Activated CD4-positive, alpha-beta T cell treated with anti-CD3 and anti-CD28 coated beads, Interleukin-2, amount 50 U/mL, for 16 hours (primary cell): Measurements from ENCODE around the gene THTPA.

Source experiments
- DNase-seq: peaks from one replicate; pipeline ENCODE4 v3.0.0-alpha.2; 2020

Gene THTPA, protein sequence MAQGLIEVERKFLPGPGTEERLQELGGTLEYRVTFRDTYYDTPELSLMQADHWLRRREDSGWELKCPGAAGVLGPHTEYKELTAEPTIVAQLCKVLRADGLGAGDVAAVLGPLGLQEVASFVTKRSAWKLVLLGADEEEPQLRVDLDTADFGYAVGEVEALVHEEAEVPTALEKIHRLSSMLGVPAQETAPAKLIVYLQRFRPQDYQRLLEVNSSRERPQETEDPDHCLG

DNA sequence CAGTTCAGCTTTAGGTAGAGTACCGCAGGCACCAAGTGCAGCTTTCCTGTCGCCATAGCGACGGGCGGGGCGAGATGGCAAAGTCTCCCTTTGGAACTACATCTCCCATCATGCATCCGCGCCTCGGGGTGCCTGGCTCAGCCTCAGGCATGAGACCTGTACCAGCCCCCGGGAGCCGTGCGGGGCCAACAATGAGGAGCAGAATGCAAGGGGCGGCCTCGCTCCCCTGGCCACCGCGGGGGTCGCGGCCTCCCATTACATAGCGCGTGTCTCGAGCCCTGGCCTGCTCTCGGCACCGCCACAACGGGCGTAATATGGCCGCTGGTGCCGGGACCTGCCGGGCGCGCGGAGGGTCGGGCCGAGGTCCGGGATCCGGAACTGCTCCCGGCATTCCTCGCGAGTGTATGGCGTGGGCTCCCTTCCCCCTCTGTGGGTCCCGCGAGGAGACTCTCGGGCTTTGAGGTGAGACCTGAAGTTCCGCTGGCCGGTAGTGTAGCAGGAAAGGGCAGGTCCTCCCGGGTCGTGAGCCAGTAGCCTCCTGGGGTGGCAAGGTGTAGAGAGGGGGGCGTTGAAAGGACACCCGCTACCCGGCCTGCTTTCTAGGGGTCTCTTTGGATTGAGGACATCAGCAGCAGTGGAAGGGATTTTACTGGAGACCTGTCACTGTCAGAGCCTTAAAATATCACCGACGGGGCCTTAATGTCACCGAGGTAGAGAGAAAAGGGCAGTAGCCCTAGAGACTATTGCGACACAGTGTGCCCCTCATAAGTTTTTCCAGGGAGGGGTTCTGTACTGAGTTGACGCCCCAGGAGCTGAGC, at the start of gene THTPA:
Gene THTPA (plus strand): TSS at position 390 of the 818 bp plus-strand sequence. CDS start 487 bp downstream, outside the sequence.
- DNase-seq: peak; percentile 95

DNA sequence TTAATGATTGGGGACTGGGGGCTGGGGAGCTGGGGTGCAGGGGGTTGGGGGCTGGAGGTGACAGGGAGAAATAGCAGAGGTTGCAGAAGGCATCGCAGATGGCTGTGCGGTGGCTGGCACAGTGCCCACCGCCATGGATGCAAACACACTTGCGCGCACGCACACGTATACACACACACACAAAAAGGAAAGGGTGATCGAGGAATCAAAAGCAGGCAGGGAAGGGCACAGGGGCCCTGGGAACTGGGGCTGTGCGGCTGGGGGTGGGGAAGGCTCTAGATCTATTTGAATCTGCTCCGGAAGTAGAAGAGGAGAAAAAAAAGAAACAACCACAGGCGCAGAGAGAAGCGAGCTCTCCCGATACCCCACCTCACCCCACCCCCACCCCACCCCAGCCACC, 43.9 kb upstream of the THTPA start:
- no peak for DNase-seq

DNA sequence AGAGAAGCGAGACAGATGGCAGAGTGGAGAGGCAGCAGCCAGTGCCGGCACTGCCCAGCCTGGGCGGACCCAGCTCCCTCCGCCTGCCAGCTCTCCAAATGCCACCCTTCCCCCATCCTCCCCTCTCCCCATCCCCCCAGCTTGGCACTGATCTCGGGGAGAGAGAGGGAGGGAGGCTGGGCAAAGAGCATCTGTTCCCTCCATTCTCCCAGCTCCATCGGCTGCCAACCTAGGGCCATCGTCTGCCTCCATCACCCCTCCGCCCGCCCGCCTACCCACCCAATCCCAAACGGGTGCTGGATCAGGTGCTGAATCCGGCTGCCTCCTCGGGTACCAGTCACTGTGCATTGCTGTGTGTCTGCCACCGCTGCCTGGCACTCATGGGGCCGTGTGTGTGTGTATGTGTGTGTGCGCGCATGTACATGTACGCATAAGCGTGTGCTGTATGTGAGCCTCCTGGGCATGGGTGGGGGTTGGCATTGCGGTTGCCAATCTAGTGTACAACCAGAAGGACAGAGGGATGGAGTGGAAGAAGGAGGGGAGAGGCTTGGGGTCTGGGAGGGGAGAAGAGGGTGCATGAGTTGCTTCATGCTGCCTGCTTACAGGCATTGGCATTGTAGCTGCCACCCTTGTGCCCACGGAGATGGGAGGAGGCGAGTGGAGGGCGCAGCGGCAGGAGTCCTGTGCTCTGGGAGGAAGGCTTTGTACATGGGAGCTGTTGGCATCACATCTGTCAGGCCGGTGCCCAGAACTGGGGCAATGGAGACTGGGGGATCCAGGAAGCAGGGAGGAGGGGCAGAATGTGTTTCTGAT, 42.9 kb upstream of the THTPA start:
- DNase-seq: no peak

DNA sequence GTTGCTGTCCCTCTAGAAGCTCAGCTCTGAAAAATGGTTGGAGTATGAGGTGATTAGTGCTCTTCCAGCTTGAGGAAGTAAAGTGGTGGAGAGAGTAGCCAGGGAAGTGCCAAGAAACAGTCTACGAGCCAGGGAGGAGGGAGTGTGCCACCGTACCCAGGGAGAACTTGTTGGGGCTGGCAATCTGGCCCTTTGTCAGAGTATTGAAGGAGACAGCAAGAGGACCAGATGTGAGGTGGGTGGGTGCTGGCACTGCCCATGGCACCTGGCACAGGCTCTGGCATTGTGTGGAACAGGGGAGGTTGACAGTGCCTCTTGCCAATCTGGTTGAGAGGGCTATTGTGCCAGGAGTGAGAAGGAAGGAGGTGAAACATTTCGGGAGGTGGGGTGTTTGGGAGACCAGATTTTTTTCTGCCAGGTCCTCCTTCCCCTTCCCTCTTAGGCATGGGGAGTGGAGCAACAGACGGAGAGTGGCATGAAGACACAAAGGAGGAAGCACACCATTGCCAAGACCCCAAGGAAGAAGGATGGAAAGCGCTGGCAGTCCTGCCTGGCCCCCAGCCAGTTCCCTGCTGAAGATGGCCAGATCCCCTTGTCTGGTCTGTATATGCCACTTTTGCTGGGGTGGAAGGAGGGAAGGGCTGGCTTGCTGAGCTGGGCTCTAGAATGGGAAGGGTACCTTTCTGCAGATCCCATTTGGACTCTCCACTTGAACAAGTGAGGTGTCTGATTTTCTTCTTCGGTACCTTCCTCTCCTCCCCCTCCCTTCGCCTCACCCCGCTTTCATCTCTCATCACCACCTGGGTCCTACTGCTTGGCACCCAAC, 42.0 kb upstream of the THTPA start:
- no peak for DNase-seq

DNA sequence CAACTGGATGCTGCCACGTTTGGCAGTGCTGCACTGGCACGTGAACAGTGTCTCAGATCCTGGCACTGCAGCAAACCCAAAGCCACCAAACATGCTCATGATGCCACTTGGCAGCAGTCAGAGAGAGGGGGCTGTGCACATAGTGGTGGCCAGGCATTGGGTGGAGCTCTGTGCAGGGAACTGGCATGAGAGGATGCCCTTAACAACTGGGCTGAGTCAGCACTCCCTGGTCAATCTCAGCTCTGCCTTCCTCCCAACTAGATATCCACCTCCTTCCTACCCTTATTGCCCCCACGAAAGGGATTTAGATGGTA, 41.5 kb upstream of the THTPA start:
- DNase-seq: no peak

DNA sequence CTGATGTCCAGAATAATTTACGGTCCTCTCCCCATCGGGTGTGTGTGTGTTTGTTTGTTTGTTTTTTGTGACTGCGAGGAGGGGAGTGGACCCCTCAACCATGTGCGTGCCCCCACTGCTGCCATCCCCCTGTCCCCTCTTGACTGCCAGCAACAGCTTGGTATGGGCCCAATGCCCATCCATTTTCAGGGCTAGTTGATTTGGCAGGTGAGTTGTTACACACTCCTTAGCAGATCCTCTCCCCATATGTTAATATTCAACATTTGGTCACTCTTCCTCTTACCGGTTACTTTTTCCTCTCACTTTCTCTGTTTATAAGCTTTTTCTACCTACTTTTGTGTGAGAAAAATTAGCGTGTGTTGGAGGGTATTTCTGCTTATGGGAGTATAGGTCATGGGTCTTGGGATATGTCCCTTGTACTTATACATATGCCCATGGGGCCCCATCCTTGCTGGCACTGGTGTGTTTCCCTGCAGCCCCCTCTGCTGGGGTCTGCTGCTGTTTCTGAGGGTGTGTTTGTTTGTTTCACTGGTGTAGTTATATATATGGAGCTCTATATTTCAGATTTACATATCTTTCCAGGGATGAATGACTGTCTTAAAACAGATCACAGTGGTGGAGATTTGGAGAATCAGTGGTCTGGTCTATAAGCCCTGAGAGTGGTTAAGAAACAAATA, 38.3 kb upstream of the THTPA start:
- no peak for DNase-seq

DNA sequence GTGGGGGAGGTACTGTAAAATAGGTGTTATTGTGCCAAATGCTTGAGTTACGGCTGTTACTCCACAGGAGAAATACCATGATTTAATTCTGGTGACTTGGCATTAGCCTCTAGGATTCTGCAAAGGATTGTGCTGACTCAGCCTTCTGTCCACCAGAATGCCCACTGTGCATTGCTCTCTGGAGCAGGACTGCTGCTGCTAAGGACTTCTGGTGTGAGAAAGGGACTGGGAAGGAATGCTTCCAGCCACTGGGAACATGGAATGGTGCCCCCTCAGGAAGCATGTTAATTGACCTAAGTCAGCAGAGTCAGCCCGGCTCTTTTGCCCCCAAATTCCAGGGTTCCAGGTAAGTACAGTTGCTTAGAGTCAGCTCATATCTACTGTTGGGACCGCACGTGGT, 37.4 kb upstream of the THTPA start:
- DNase-seq: no peak

DNA sequence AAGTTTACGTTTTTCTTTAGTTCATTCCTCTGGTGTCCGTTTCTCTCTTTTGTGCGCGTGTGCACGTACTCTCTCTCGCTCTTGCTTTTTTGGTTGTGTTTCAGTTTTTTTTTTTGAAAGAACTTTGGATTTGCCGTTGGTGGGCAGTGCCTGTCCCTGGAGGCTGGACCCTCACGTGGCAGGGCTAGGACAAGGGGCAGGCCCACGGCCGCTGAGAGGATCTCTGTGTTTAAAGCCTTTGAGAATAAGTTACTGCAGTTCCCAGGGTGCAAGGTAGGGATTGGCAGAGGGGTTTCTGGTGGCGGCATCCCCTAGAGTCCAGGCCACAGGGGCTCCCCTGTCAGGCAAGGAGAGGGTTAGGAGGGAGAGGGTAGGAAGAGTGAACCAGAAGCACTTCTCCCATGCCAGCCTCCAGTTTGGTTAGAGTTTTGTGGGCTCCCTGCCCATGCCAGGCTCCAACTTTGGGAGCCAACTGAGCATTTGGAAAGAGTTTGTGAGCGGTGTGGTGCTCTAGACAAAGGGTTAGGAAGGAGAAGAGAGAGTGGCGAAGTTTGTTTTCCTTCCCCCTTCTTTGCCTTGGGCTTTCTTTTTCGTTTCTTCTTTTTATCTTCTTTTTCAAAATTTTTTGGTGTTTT, 35.1 kb upstream of the THTPA start:
- no peak for DNase-seq

DNA sequence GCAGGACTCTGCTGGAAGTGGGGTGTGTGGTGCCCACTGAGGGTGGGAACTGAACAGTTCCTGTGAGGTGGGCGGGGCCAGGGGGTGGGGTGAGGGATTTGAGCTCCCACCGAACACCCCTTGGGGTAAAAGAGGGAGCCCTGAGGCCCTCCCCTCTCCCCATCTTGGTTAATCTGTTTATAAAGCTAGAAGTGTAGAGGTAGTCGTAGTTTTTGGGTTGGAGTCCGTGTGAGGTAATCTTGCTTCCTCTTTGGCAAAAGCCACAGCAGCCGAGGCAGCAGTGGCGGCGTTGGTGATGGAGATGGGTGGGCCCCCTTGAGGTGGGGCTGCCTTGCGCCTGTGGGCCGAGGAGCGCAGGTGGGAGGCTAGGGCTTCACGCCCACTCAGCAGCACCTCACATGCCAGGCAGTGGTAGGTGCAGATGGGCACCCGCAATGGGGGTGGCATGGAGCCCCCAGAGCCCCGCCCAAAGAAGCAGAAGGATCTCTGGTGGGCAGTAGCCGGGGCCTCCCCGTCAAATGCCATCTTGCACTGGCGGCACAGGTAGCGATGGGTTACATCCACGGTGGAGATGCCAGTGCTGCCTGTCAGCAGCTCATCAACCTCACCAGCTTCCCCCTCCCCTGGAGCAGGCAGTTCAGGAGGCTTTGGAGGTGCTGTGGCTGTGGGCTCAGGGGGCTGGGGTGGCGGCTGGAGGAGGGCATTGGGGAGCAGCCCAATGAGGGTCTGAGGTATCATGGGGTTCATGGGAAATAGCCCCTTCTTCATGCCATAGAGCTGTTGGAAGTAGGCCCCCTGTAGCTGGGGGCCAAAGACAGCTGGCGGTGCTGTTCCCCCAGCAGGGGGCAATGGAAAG, 34.1 kb upstream of the THTPA start:
- no peak for DNase-seq

DNA sequence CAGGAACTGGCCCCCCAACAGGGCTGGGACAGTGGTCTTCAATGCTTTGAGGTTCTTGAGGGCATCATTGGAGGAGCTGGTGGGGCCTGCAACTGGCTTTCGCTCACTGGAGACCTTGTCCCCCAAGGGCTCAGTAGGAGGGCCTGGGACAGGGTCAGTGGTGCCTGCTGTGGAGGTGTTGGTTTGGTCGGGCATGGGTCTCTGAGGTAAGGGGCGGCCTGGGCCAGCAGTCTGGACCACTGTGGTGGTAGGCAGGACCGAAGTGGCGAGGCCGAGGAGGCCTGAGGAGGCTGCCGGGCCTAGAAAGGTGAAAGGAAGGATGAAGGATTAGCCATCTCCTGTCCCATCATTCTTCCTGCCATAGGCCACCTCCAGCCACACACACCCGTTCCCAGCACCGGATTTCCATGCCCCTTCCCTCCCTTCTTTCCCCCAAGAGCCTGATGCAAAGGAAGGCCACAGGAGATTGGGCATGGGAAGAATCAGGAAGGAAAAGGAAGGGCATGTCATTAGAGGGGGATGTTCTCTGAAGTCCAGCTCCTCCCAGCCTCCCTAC, 33.4 kb upstream of the THTPA start:
- DNase-seq: no peak

DNA sequence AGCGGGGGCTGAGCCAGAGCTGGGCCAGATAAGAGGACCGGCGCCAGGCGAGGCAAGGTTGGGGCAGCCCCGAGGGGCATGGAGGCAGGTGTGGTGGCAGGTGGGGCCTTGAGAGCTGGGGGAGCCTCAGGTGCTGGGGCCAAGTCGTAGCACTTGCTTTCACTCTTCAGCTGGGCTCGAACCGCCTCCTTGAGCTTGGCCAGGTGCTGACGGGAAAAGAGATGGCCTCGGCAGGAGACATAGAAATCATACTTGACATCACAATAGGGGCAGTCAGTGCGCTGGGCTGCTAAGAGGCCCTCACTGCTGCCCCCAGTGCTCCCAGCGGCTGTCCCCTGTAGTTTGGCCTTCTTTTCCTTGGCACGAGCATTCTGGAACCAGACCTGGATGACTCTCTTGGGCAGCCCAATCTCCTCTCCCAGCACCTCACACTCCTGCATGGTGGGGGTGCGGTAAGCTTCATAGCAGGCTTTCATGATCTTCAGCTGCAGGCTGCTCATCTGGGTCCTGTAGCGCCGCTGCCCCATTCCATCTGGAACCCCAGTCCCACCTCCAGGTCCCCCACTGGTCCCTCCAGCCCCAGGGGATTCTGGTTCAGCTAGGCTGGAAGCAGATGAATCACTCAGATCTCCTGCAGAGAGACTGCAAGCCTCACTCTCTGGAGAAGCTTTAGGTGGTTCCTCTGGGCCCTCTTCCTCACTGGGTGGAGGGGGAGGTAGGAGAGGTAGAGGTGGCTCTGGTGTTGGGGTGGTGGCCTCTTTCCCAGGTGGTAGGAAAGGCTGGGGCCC, 32.6 kb upstream of the THTPA start:
- no peak for DNase-seq

DNA sequence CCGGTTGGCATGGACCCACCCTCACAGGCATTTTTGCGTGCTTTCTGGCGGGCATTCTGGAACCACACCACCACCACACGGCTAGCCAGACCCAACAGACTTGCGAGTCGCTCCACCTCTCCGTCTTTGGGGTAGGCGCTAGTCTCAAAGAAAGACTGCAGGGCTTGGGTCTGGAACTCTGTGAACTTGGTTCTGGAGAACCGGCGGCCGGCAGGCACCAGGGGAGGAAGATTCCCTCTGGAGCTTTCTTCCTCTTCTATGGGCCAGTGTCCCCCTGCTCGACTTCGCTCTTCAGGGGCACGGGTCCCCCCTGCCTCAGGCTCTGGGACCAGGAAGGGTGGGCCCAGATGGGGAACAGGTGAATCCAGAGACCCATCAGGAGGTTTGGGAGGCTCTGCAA, 31.1 kb upstream of the THTPA start:
- DNase-seq: no peak

DNA sequence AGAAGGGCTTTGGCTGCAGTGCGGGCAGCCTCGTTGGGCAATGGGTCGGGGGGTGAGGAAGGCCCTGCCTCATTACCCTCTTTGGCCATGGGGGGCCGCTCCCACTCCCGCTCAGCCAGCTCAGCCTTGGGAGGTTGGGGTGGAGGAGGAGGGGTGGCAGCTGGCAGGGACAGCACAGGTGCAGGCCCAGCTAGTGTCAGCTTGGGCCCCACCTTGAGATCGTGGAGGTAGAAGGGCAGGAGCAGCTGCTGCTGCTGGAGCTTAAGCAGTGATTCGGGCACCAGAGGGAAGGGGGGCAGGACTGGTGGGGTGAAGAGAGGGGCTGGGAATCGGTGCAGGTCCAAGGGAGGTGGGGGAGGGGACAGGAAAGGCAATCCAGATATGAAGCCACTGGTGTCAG, 30.5 kb upstream of the THTPA start:
- no peak for DNase-seq

DNA sequence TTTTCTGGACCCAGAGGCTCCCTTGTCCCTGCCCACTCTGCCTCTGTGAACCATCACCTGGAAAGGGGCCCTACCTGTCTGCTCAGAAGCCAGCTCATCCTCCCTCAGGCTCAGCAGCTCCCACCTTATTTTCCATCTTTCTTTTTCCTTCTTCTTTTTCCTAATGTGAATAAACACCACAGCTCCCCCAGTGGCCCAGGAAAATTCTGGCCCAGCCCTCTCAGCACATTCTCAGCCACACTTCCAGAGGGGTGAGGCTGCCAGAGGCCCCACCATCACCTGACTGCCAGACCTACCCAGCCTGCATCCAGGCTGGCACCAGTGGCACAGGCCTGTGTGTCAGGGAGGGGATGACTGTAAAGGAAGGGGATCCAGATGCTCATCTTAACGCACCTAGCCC, 27.5 kb upstream of the THTPA start:
- DNase-seq: no peak

DNA sequence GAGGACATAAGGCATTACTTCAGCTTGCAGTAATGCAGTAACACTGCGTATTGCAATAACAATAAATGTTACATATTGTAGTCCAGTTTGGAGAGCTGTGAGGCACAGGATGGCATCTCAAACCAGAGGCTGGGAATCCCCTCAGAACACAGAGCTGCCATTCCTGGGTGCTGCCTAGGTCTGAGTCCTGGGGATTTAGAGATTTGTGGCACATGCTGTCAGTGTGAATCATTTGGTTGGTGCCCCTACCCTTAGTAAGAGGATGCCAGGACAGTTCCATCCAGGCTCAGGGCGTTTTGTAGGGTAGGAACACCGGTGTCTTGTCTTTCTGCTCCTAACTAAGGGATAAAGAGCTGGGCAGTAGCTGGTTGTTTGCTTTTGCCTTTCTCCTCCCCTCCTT, 27.1 kb upstream of the THTPA start:
- DNase-seq: no peak

DNA sequence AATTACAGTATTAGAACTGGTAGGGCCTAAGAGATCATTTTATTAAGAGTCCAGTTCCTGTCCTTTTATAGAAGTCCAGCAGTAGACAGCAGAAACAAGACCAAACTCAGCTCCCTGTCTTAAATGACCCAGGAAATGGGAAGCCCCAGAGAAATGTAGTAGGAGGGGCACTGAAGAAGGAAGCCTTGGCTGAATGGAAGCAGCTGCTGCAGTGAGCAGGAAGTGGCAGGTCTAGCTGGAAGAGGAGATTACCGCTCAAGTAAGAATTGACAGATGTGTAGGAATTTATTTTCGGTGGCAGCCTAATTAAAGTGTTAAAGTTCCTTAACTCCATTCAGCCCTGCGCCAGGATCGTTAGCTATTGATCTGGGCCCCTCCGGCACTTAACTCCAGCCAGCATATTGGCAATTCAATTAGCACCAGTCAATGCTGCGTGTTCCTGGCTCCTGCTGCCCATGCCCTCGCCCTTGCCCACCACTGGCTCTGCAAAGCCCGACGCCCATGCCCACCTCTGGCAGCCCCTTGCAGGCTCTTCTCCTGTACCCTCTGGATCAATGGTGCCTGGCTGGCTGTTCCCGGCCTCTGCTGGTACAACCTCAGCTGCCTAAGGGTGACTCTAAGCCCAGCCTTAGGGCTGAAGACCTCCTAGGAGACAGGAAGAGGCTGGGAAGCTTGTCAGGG, 25.6 kb upstream of the THTPA start:
- no peak for DNase-seq

DNA sequence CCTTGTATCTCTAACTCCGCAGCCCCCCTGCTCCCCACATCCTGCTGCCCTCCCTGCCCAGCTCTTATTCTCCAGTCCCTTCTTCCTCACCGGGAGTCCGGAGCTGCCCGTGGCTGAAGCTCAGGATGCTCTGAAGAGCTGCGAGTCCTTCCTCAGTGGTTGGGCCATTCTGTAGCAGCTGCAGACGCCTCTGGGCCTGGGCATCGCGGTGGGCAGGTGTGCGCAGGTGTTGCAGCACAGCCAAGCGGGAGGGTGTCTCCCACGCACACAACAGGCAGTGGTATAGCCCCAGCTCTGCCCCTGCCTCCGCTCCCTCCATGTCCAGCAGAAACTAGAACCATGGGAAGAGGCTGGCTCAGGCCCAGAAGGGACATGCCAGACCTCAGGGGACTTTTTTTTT, 24.7 kb upstream of the THTPA start:
- DNase-seq: no peak

DNA sequence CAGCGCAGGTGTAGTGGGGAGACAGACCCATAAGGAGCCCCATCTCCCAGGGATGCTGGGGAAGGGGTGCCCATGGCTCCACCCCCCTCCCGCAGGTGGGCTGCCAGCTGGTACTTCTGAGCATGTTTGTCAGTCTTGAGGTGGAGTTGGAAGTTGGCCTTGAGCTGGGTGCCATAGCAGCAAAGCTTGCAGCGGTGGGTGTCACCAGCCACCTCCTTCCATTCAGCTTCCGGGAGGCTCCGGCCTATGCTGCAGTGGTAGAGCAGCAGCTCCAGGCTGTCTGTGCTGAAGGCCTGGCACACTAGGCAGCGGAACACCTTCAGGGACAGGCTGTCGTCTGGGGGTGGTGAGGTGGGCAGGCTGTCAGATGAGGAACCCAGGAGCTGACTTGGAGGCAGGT, 23.4 kb upstream of the THTPA start:
- no peak for DNase-seq
